NT2/D1 (cell line): ENCODE data around the gene RBP2.
"Not testable (repeated sequence)": the region's sequence is repeated elsewhere in the genome, so short reads cannot be mapped to it uniquely, and the experiment has no call there.

Experiments used
- DNase-seq: peaks from one replicate; pipeline ENCODE4 v3.0.0-alpha.2; 2011; ENCODE audit warnings: low read depth, low spot score
- H3K27me3 ChIP-seq: 2 replicates; pipeline ENCODE4 v1.6.0; 2011; ENCODE audit warnings: mild to moderate bottlenecking; ENCODE audit not compliant: insufficient read length, insufficient read depth
- H3K36me3 ChIP-seq: 2 replicates; pipeline ENCODE4 v1.6.1; 2011; ENCODE audit warnings: mild to moderate bottlenecking, low read length, mixed read lengths; ENCODE audit not compliant: insufficient read depth, insufficient read length
- H3K4me1 ChIP-seq: 2 replicates; pipeline ENCODE4 v1.5.1; 2011; ENCODE audit not compliant: insufficient read depth, insufficient read length
- H3K4me3 ChIP-seq: 2 replicates; pipeline ENCODE4 v1.5.1; 2011; ENCODE audit warnings: low read depth; ENCODE audit not compliant: insufficient read length
- H3K9ac ChIP-seq: 2 replicates; pipeline ENCODE4 v1.6.0; 2011; ENCODE audit warnings: low read depth; ENCODE audit not compliant: insufficient read length
- H3K9me3 ChIP-seq: 2 replicates; pipeline ENCODE4 v1.5.1; 2011; ENCODE audit warnings: mild to moderate bottlenecking, low read length; ENCODE audit not compliant: insufficient read depth
- SUZ12 ChIP-seq: IDR thresholded peaks from 2 replicates; pipeline ENCODE4 v1.6.1; 2011; ENCODE audit not compliant: insufficient read length, insufficient read depth; ENCODE audit errors: extremely low read depth
- YY1 ChIP-seq: IDR thresholded peaks from 2 replicates; pipeline ENCODE4 v1.6.1; 2011; ENCODE audit not compliant: insufficient read length, insufficient read depth
- ZNF274 ChIP-seq: IDR thresholded peaks from 2 replicates; pipeline ENCODE4 v1.6.1; 2011; ENCODE audit warnings: mild to moderate bottlenecking, low read depth, low read length

The RBP2 gene

DNA sequence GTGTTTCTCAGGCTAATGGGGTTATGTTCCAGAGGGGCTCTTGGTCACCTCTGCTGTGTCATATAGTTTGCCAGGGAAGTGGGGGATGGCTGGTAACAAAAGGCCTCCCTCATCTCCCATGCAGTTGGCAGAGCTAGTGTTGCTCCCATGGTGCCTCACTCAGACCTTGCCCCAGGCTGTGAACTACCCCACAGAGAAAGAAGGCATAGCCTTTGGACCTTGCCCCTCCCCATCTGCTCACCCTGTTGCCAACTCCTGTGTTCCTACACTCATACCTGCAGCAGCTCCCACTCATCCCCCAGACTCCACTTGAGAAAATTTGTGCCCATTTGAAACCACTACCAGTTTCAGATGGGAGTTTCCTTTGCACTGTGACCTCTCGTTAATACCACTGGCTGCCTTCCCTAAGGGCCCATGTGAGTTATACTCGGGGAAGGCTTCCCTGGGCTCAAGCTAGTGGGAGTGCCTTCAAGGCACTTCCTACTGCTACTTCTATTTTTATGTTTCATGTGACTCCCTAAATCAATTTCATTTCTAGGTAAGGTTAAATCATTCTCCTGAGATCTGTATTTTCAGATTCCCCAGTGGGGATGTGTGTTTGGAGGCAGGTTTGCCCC is 61.6 kb downstream of the RBP2 start:
- TF ChIP-seq YY1 (no peak), ZNF274 (no peak), SUZ12 (no peak)
- Histone ChIP-seq H3K9me3 (peaks cover 22% of the 10 kb centered on the region), H3K4me3 (no peak overlapping the region), H3K27me3 (no peaks in the 10 kb centered on the region), H3K4me1 (no peaks in the 10 kb centered on the region), H3K36me3 (no peaks in the 10 kb centered on the region), H3K9ac (no peak overlapping the region)
- no peak for DNase-seq

GRCh38 chr3:139412891-139413290 is 63.4 kb downstream of the RBP2 start:
- DNase-seq, H3K36me3 ChIP-seq, H3K4me3 ChIP-seq, H3K4me1 ChIP-seq, H3K27me3 ChIP-seq, H3K9ac ChIP-seq: not testable (repeated sequence)
- H3K9me3 ChIP-seq: peaks cover 22% of the 10 kb centered on the region
